HEK293 (cell line): ENCODE results near the gene METTL2B.
"Not testable (repeated sequence)": the region's sequence is repeated elsewhere in the genome, so short reads cannot be mapped to it uniquely, and the experiment has no call there.

ENCODE experiments used
- CTCF ChIA-PET: fragments of 350-600 bp; formaldehyde crosslinking; extraction: SDS; loops from one replicate; lab custom pipeline; 2021; ENCODE audit warnings: antibody characterized with exemption; lab: Yijun Ruan, JAX
- POLR2A ChIA-PET: fragments of 300-600 bp; formaldehyde crosslinking; extraction: SDS; loops from one replicate; lab custom pipeline; 2020; ENCODE audit warnings: antibody characterized with exemption, inconsistent platforms; lab: Yijun Ruan, JAX
- H3K27ac ChIP-seq: fragments of 200-500 bp; sonication (Bioruptor generic); 2 replicates; pipeline ENCODE4 v1.5.1; 2014; ENCODE audit warnings: low read depth, low read length, control low read depth, inconsistent platforms; ENCODE audit errors: extremely low read depth
- H3K36me3 ChIP-seq, 2 experiments: fragments of 200-500 bp in 1 of 2; sonication (Bioruptor generic) in 1 of 2; 1 replicate in 1 of 2; 2 replicates in 1 of 2; pipeline ENCODE4 v1.5.1; 2014 to 2017; ENCODE audit warnings: inconsistent platforms in 2 of 2, low read length in 2 of 2; ENCODE audit not compliant: control insufficient read depth in 2 of 2, insufficient read depth in 1 of 2
- H3K4me1 ChIP-seq: fragments of 200-500 bp; sonication (Bioruptor generic); 2 replicates; pipeline ENCODE4 v1.5.1; 2014; ENCODE audit warnings: mild to moderate bottlenecking, low read length, inconsistent platforms; ENCODE audit not compliant: control insufficient read depth, insufficient read depth
- H3K4me3 ChIP-seq: 2 replicates; pipeline ENCODE4 v1.5.1; 2011; ENCODE audit warnings: low read depth, mild to moderate bottlenecking, control low read depth, low read length, moderate library complexity
- H3K9me3 ChIP-seq: fragments of 200-500 bp; sonication (Bioruptor generic); 2 replicates; pipeline ENCODE4 v1.5.1; 2014; ENCODE audit warnings: low read depth, low read length, inconsistent platforms; ENCODE audit not compliant: control insufficient read depth, insufficient read depth
- GFI1B ChIP-seq: fragments of 450-650 bp; formaldehyde crosslinking; IDR thresholded peaks from 2 replicates; pipeline ENCODE4 v1.5.1; 2016; ENCODE audit warnings: missing biosample characterization, missing genetic modification characterization
- MZF1 ChIP-seq: fragments of 450-650 bp; formaldehyde crosslinking; IDR thresholded peaks from 2 replicates; pipeline ENCODE4 v1.5.1; 2017; ENCODE audit warnings: missing biosample characterization, missing genetic modification characterization, borderline replicate concordance
- SETDB1 ChIP-seq: IDR thresholded peaks from one replicate; pipeline ENCODE4 v1.6.1; 2017; ENCODE audit warnings: mild to moderate bottlenecking, low read length, moderate library complexity, mixed read lengths; ENCODE audit not compliant: insufficient read length
- ZBTB8A ChIP-seq: fragments of 450-650 bp; formaldehyde crosslinking; IDR thresholded peaks from 2 replicates; pipeline ENCODE4 v1.5.1; 2016; ENCODE audit warnings: missing biosample characterization, missing genetic modification characterization
- ZFHX2 ChIP-seq: fragments of 450-650 bp; formaldehyde crosslinking; conservative IDR thresholded peaks from 2 replicates; pipeline ENCODE4 v1.5.1; 2016; ENCODE audit warnings: missing biosample characterization, missing genetic modification characterization
- ZNF10 ChIP-seq: fragments of 450-650 bp; formaldehyde crosslinking; IDR thresholded peaks from 2 replicates; pipeline ENCODE4 v1.5.1; 2017; ENCODE audit warnings: missing biosample characterization, missing genetic modification characterization
- ZNF112 ChIP-seq: fragments of 450-650 bp; formaldehyde crosslinking; IDR thresholded peaks from 2 replicates; pipeline ENCODE4 v1.5.0; 2017; ENCODE audit warnings: missing biosample characterization, missing genetic modification characterization
- ZNF23 ChIP-seq: fragments of 450-650 bp; formaldehyde crosslinking; IDR thresholded peaks from 2 replicates; pipeline ENCODE4 v1.5.1; 2016; ENCODE audit warnings: missing biosample characterization, missing genetic modification characterization, borderline replicate concordance
- ZNF37A ChIP-seq: fragments of 450-650 bp; IDR thresholded peaks from 2 replicates; pipeline ENCODE4 v1.5.1; 2018; ENCODE audit warnings: missing biosample characterization, missing genetic modification characterization
- ZNF654 ChIP-seq: fragments of 450-650 bp; formaldehyde crosslinking; IDR thresholded peaks from 2 replicates; pipeline ENCODE4 v1.5.1; 2016; ENCODE audit warnings: low read depth, missing biosample characterization, missing genetic modification characterization
- ZNF660 ChIP-seq: fragments of 450-650 bp; IDR thresholded peaks from 2 replicates; pipeline ENCODE4 v1.5.1; 2018; ENCODE audit warnings: missing biosample characterization, mild to moderate bottlenecking, missing genetic modification characterization
- ZNF747 ChIP-seq: fragments of 450-650 bp; formaldehyde crosslinking; IDR thresholded peaks from 2 replicates; pipeline ENCODE4 v1.5.1; 2016; ENCODE audit warnings: missing biosample characterization, missing genetic modification characterization
- ZNF791 ChIP-seq: fragments of 450-650 bp; formaldehyde crosslinking; IDR thresholded peaks from 2 replicates; pipeline ENCODE4 v1.5.1; 2016; ENCODE audit warnings: missing biosample characterization, missing genetic modification characterization
- TF ChIP-seq, protein P1 (sequence below): fragments of 450-650 bp; formaldehyde crosslinking; IDR thresholded peaks from 2 replicates; pipeline ENCODE4 v1.5.1; 2016; ENCODE audit warnings: missing biosample characterization, missing genetic modification characterization
- TF ChIP-seq, protein P2 (sequence below): IDR thresholded peaks from 2 replicates; pipeline ENCODE4 v1.6.1; 2011; ENCODE audit warnings: mild to moderate bottlenecking, low read depth, low read length, borderline replicate concordance
- TF ChIP-seq, protein P3 (sequence below): sonication (generic); formaldehyde crosslinking; IDR thresholded peaks from 2 replicates; pipeline ENCODE4 v1.8.1; 2022; ENCODE audit warnings: mild to moderate bottlenecking, moderate library complexity, missing genetic modification reagents
- TF ChIP-seq, protein P4 (sequence below): fragments of 450-650 bp; formaldehyde crosslinking; IDR thresholded peaks from 2 replicates; pipeline ENCODE4 v1.5.1; 2016; ENCODE audit warnings: missing biosample characterization, missing genetic modification characterization

The METTL2B gene

DNA sequence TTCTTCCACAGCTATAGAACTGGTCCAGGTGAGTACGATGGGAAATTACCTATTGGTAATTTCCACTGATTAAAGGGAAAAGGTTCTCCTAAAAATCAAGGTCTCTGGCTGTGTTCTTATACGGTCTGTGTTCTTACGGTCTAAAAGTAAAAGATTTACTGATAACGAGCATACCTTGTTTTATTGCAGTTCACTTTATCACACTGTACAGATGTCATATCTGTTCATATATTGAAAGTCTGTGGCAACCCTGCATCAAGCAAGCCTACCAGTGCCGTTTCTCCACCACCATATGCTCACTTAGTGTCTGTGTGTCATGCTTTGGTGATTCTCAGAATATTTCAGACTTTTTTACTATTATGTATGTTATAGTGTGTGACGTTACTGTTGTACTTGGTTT, 11.6 kb downstream of the METTL2B start:
- peaks cover 9 to 10% of the 10 kb centered on the region in 2 experiments; a peak in 2 of 3 replicates for H3K36me3 ChIP-seq
- H3K9me3 ChIP-seq, POLR2A ChIA-PET, H3K27ac ChIP-seq, CTCF ChIA-PET, H3K4me3 ChIP-seq, H3K4me1 ChIP-seq: not testable (repeated sequence)

DNA sequence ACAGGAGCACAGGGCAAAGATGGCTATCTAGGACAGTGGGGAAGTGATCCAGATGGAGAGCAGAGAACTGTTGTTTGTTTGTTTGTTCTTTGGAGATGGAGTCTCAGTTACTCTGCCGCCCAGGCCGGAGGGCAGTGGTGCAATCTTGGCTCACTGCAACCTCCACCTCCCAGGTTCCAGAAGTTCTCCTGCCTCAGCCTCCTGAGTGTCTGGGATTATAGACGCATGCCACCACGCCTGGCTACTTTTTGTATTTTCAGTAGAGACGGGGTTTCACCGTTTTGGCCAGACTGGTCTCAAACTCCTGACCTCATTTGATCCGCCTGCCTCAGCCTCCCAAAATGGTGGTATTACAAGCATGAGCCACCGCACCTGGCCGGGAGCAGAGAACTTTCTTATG, 20.9 kb downstream of the METTL2B start:
- POLR2A ChIA-PET: interaction anchor here (0.6 kb wide), 1 partner anchor 10 kb away, joined by 4 read pairs; no protein-coding TSS in a partner anchor
- TF ChIP-seq ZNF660 (no peak), GFI1B (tag by site-specific recombination) (no peak), ZNF37A (tag by site-specific recombination) (no peak), ZFHX2 (tag by site-specific recombination) (no peak), ZNF23 (tag by site-specific recombination) (no peak), ZNF112 (no peak), MZF1 (tag by site-specific recombination) (no peak), ZNF10 (tag by site-specific recombination) (no peak), ZNF654 (tag by site-specific recombination) (no peak), ZNF791 (tag by site-specific recombination) (no peak), ZNF747 (no peak), ZBTB8A (tag by site-specific recombination) (no peak), SETDB1 (no peak)
- TF ChIP-seq, protein P1, sequence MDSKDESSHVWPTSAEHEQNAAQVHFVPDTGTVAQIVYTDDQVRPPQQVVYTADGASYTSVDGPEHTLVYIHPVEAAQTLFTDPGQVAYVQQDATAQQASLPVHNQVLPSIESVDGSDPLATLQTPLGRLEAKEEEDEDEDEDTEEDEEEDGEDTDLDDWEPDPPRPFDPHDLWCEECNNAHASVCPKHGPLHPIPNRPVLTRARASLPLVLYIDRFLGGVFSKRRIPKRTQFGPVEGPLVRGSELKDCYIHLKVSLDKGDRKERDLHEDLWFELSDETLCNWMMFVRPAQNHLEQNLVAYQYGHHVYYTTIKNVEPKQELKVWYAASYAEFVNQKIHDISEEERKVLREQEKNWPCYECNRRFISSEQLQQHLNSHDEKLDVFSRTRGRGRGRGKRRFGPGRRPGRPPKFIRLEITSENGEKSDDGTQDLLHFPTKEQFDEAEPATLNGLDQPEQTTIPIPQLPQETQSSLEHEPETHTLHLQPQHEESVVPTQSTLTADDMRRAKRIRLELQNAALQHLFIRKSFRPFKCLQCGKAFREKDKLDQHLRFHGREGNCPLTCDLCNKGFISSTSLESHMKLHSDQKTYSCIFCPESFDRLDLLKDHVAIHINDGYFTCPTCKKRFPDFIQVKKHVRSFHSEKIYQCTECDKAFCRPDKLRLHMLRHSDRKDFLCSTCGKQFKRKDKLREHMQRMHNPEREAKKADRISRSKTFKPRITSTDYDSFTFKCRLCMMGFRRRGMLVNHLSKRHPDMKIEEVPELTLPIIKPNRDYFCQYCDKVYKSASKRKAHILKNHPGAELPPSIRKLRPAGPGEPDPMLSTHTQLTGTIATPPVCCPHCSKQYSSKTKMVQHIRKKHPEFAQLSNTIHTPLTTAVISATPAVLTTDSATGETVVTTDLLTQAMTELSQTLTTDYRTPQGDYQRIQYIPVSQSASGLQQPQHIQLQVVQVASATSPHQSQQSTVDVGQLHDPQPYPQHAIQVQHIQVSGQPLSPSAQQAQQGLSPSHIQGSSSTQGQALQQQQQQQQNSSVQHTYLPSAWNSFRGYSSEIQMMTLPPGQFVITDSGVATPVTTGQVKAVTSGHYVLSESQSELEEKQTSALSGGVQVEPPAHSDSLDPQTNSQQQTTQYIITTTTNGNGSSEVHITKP: no peak
- TF ChIP-seq, protein P2, sequence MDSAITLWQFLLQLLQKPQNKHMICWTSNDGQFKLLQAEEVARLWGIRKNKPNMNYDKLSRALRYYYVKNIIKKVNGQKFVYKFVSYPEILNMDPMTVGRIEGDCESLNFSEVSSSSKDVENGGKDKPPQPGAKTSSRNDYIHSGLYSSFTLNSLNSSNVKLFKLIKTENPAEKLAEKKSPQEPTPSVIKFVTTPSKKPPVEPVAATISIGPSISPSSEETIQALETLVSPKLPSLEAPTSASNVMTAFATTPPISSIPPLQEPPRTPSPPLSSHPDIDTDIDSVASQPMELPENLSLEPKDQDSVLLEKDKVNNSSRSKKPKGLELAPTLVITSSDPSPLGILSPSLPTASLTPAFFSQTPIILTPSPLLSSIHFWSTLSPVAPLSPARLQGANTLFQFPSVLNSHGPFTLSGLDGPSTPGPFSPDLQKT: no peak
- TF ChIP-seq, protein P3, sequence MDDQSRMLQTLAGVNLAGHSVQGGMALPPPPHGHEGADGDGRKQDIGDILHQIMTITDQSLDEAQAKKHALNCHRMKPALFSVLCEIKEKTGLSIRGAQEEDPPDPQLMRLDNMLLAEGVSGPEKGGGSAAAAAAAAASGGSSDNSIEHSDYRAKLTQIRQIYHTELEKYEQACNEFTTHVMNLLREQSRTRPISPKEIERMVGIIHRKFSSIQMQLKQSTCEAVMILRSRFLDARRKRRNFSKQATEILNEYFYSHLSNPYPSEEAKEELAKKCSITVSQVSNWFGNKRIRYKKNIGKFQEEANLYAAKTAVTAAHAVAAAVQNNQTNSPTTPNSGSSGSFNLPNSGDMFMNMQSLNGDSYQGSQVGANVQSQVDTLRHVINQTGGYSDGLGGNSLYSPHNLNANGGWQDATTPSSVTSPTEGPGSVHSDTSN (CRISPR knock-in tag): no peak
- TF ChIP-seq, protein P4, sequence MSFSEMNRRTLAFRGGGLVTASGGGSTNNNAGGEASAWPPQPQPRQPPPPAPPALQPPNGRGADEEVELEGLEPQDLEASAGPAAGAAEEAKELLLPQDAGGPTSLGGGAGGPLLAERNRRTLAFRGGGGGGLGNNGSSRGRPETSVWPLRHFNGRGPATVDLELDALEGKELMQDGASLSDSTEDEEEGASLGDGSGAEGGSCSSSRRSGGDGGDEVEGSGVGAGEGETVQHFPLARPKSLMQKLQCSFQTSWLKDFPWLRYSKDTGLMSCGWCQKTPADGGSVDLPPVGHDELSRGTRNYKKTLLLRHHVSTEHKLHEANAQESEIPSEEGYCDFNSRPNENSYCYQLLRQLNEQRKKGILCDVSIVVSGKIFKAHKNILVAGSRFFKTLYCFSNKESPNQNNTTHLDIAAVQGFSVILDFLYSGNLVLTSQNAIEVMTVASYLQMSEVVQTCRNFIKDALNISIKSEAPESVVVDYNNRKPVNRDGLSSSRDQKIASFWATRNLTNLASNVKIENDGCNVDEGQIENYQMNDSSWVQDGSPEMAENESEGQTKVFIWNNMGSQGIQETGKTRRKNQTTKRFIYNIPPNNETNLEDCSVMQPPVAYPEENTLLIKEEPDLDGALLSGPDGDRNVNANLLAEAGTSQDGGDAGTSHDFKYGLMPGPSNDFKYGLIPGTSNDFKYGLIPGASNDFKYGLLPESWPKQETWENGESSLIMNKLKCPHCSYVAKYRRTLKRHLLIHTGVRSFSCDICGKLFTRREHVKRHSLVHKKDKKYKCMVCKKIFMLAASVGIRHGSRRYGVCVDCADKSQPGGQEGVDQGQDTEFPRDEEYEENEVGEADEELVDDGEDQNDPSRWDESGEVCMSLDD (tag by site-specific recombination): no peak
- Histone ChIP-seq H3K36me3 (peaks cover 32 to 49% of the 10 kb centered on the region in 2 experiments; a peak in 2 of 3 replicates), H3K9me3 (no peaks in the 10 kb centered on the region), H3K4me1 (no peaks in the 10 kb centered on the region), H3K4me3 (no peak overlapping the region), H3K27ac (no peak overlapping the region)
- CTCF ChIA-PET: interaction anchor here (1.1 kb wide), 1 partner anchor 21 kb away, joined by 3 read pairs; no protein-coding TSS in a partner anchor

DNA sequence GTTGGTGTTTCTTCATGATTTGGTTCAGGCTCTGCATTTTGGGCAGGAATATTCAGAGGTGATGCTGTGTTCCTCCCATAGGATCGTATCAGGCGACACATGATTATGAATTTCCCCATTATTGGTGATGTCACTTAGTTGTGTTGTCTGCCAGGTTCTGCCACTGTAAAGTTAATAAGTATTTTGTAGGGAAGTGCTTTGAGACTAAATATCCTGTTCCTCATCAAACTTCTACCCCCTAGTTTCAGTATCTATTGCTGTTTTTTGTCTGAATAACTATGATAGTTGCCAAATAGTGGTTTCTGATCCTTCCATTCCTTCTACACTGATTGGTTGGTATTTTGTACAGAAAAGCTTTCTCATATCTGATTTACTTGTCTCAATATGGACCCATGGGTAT, 28.9 kb downstream of the METTL2B start:
- POLR2A ChIA-PET: interaction anchor here (0.6 kb wide), 1 partner anchor 13 kb away, joined by 5 read pairs; no protein-coding TSS in a partner anchor
- not testable (repeated sequence) for H3K9me3 ChIP-seq, H3K4me1 ChIP-seq, H3K4me3 ChIP-seq, H3K27ac ChIP-seq
- CTCF ChIA-PET: interaction anchor here (0.6 kb wide), 1 partner anchor 18 kb away, joined by 5 read pairs; no protein-coding TSS in a partner anchor
- H3K36me3 ChIP-seq: peaks cover 4 to 11% of the 10 kb centered on the region in 2 experiments; a peak in 2 of 3 replicates

DNA sequence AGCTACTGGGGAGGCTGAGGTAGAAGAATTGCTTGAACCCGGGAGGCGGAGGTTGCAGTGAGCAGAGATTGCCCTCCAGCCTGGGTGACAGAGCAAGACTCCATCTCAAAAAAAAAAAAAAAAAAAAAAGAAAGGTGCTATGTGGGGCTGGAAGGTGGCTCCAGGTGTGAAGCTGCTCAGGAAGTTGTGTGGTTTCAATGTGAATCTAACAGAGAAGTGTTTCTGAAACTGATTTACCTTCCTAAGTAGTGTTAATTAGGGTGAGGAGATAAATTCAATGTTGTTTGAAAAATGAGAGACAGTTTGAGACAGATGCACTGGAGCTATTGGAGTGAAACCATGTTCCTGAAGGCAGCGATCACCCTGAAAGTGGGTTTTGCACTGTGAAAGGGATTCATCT, 30.3 kb downstream of the METTL2B start:
- H3K36me3 ChIP-seq, CTCF ChIA-PET, H3K9me3 ChIP-seq, H3K4me3 ChIP-seq, H3K27ac ChIP-seq, H3K4me1 ChIP-seq: not testable (repeated sequence)
- POLR2A ChIA-PET: interaction anchor here (0.6 kb wide), 3 partner anchors 10 to 277 kb away, joined by 3 to 6 read pairs (median 4); no protein-coding TSS in a partner anchor
